ENCODE measurements around the gene SORCS2.

DNA sequence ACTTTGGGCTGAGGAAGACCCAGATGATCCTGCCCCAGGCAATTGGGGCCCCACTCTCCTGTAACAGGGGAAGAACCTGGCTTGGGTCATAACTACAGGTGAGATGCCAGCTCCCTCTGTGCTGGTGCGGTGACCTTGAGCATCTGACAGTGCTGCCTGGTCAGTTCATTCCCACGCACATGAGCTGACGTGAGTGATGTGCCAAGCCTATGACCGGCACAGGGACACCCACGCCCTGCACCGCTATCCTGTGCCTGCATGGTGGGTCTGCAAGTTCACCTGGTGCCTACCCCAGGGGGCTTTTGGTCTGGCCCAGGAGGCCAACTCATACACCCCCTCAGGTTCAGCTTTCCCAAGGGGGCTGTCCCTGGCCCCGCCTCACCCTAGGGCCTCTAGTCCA is 366.1 kb downstream of the SORCS2 start:
- TF ChIP-seq, protein P1, sequence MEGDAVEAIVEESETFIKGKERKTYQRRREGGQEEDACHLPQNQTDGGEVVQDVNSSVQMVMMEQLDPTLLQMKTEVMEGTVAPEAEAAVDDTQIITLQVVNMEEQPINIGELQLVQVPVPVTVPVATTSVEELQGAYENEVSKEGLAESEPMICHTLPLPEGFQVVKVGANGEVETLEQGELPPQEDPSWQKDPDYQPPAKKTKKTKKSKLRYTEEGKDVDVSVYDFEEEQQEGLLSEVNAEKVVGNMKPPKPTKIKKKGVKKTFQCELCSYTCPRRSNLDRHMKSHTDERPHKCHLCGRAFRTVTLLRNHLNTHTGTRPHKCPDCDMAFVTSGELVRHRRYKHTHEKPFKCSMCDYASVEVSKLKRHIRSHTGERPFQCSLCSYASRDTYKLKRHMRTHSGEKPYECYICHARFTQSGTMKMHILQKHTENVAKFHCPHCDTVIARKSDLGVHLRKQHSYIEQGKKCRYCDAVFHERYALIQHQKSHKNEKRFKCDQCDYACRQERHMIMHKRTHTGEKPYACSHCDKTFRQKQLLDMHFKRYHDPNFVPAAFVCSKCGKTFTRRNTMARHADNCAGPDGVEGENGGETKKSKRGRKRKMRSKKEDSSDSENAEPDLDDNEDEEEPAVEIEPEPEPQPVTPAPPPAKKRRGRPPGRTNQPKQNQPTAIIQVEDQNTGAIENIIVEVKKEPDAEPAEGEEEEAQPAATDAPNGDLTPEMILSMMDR (IDR thresholded peaks at IDR 0.05), result no peak
- no peak for TF ChIP-seq EZH2 (IDR thresholded peaks at IDR 0.05)

Measured in neural progenitor cell (in vitro differentiated cells).